DND-41 (cell line): ENCODE data around the gene BMP7.

Experiments
- EZH2 ChIP-seq: IDR thresholded peaks from 3 replicates; pipeline ENCODE4 v1.6.1; 2012; ENCODE audit warnings: borderline replicate concordance, low read depth, mild to moderate bottlenecking, moderate library complexity, low read length, inconsistent platforms; ENCODE audit not compliant: severe bottlenecking
- TF ChIP-seq, protein P1 (sequence below): IDR thresholded peaks from 2 replicates; pipeline ENCODE4 v1.5.1; 2012; ENCODE audit warnings: borderline replicate concordance, low read length, moderate library complexity, mild to moderate bottlenecking; ENCODE audit not compliant: poor library complexity, severe bottlenecking; ENCODE audit errors: extremely low read depth

DNA sequence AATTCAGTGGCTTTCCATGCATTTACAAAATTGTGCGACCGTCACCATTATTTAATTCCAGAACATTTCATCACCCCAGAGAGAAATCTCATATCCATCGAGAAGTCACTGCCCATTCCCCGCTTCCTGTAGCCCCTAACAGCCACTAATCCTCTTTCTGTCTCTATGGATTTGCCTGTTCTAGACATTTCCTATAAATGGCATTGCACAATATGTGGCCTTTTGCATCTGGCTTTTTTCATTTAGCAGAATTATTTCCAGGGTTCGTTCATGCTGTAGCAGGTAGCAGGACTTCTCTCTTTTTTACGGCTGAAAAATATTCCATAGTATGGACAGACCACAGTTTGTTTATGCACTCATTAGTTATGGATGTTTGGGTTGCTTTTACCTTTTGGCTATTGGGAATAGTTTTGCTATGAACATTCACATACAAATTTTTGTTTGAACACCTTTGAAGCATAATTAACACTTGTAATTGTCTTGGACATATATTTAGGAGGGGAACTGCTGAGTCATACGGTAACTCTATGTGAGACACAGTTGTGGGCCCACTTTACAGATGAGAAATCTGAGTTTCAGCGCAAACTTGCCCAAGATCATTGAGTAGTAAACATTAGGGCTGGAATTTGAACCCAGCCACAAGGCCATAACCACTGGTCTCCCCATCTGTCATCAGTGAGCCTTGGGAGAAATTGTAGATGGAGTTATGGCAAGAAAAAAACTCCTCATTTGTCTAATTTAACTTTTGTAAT lies 126.9 kb downstream of the BMP7 start:
- TF ChIP-seq, protein P1, sequence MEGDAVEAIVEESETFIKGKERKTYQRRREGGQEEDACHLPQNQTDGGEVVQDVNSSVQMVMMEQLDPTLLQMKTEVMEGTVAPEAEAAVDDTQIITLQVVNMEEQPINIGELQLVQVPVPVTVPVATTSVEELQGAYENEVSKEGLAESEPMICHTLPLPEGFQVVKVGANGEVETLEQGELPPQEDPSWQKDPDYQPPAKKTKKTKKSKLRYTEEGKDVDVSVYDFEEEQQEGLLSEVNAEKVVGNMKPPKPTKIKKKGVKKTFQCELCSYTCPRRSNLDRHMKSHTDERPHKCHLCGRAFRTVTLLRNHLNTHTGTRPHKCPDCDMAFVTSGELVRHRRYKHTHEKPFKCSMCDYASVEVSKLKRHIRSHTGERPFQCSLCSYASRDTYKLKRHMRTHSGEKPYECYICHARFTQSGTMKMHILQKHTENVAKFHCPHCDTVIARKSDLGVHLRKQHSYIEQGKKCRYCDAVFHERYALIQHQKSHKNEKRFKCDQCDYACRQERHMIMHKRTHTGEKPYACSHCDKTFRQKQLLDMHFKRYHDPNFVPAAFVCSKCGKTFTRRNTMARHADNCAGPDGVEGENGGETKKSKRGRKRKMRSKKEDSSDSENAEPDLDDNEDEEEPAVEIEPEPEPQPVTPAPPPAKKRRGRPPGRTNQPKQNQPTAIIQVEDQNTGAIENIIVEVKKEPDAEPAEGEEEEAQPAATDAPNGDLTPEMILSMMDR: no peak
- no peak for TF ChIP-seq EZH2
